GM13977 (cell line): ENCODE measurements around the gene ZFPL1.

Experiments
- DNase-seq: peaks from one replicate; pipeline ENCODE4 v3.0.0; 2012; ENCODE audit warnings: low spot score
- CTCF ChIP-seq: IDR thresholded peaks from 2 replicates; pipeline ENCODE4 v1.5.1; 2012; ENCODE audit warnings: mild to moderate bottlenecking, control low read depth; ENCODE audit not compliant: insufficient read depth; ENCODE audit errors: extremely low read depth, missing control alignments
- in situ Hi-C: fragments of 300-500 bp; cut with MboI; formaldehyde crosslinking; loops from one replicate; pipeline ENCODE4 v1.12.0; 2022; ENCODE audit warnings: low sequenced_read_pairs, low pct_unique_long_range_greater_than_20kb, mixed read lengths, inconsistent platforms; ENCODE audit not compliant: unreplicated experiment

The ZFPL1 gene

GRCh38 chr11:65107751-65108468, 23.9 kb downstream of the ZFPL1 start:
- DNase-seq, result no peak
- in situ Hi-C loops, result no loop called here
- TF ChIP-seq CTCF, result no peak

GRCh38 chr11:65108469-65109123, 24.6 kb downstream of the ZFPL1 start:
- in situ Hi-C loops, result no loop called here
- TF ChIP-seq CTCF, result no peak
- DNase-seq, result no peak

- no peak for TF ChIP-seq CTCF
- in situ Hi-C loops, result no loop called here
- no peak for DNase-seq
These were observed 25.5 kb downstream of the ZFPL1 start for GRCh38 chr11:65109231-65110198.

- DNase-seq, result peak; percentile 94
- TF ChIP-seq CTCF, result peak; percentile 92
- in situ Hi-C loops, result no loop called here
These were observed 26.4 kb downstream of the ZFPL1 start for GRCh38 chr11:65110354-65110861.

GRCh38 chr11:65111159-65111743, 27.2 kb downstream of the ZFPL1 start:
- no peak for TF ChIP-seq CTCF
- in situ Hi-C loops, result no loop called here
- DNase-seq, result no peak
